ENCODE data around the gene TOX2. TPM values are rescaled to one million over a fixed set of nuclear protein-coding genes. Genes with fewer than 3 reads are reported as not detected.

TOX2 gene
- total RNA-seq, 1 donor from 2014 or later, result 0.41 TPM

- DNase-seq (ENCODE audit: low spot score in 2 of 2) (no peak), FAIRE-seq (no peak)
Observed at GRCh38 chr20:44087051-44087856, 172.6 kb downstream of the TOX2 start.

- no peak for DNase-seq (ENCODE audit: low spot score in 2 of 2)
- FAIRE-seq, result no peak
Observed at GRCh38 chr20:44087857-44088120, 173.1 kb downstream of the TOX2 start.

- DNase-seq (ENCODE audit: low spot score in 2 of 2) (no peak), FAIRE-seq (no peak)
Observed at GRCh38 chr20:44089987-44090674, 175.5 kb downstream of the TOX2 start.

GRCh38 chr20:44091026-44091425 lies 176.4 kb downstream of the TOX2 start:
- DNase-seq (ENCODE audit: low spot score in 2 of 2), result no peak
- FAIRE-seq, result no peak

GRCh38 chr20:44092551-44093248 lies 178.0 kb downstream of the TOX2 start:
- DNase-seq (ENCODE audit: low spot score in 2 of 2) (no peak), FAIRE-seq (no peak)

- no peak for FAIRE-seq
Observed at GRCh38 chr20:44093249-44093582, 178.6 kb downstream of the TOX2 start.

GRCh38 chr20:44095831-44096230 lies 181.2 kb downstream of the TOX2 start:
- FAIRE-seq (no peak), DNase-seq (ENCODE audit: low spot score in 2 of 2) (no peak)

More at GRCh38 chr20:44093249-44093582, 178.6 kb downstream of the TOX2 start:
- DNase-seq (ENCODE audit: low spot score in 2 of 2), result no peak

- DNase-seq (ENCODE audit: low spot score in 2 of 2) (no peak), FAIRE-seq (no peak)
Observed at GRCh38 chr20:44097521-44098255, 183.0 kb downstream of the TOX2 start.

GRCh38 chr20:44098256-44098630 lies 183.6 kb downstream of the TOX2 start:
- DNase-seq (ENCODE audit: low spot score in 2 of 2) (no peak), FAIRE-seq (no peak)

- FAIRE-seq, result no peak
- no peak for DNase-seq (ENCODE audit: low spot score in 2 of 2)
Observed at GRCh38 chr20:44098657-44099056, 184.0 kb downstream of the TOX2 start.

GRCh38 chr20:44099832-44100231 lies 185.2 kb downstream of the TOX2 start:
- FAIRE-seq (no peak), DNase-seq (ENCODE audit: low spot score in 2 of 2) (no peak)

- DNase-seq (ENCODE audit: low spot score in 2 of 2) (no peak), FAIRE-seq (no peak)
Observed at GRCh38 chr20:44102582-44102981, 187.9 kb downstream of the TOX2 start.

- DNase-seq (ENCODE audit: low spot score in 2 of 2), result no peak
- no peak for FAIRE-seq
Observed at GRCh38 chr20:44104798-44105517, 190.3 kb downstream of the TOX2 start.

GRCh38 chr20:44106615-44107014 lies 192.0 kb downstream of the TOX2 start:
- DNase-seq (ENCODE audit: low spot score in 2 of 2), result no peak
- FAIRE-seq, result no peak

- no peak for DNase-seq (ENCODE audit: low spot score in 2 of 2)
- no peak for FAIRE-seq
Observed at GRCh38 chr20:44109951-44110361, 195.3 kb downstream of the TOX2 start.

- FAIRE-seq, result no peak
Observed at GRCh38 chr20:44110816-44111568, 196.3 kb downstream of the TOX2 start.

GRCh38 chr20:44111712-44112335 lies 197.2 kb downstream of the TOX2 start:
- FAIRE-seq, result no peak
- DNase-seq (ENCODE audit: low spot score in 2 of 2), result no peak

More at GRCh38 chr20:44110816-44111568, 196.3 kb downstream of the TOX2 start:
- DNase-seq (ENCODE audit: low spot score in 2 of 2), result no peak

- no peak for FAIRE-seq
Observed at GRCh38 chr20:44112456-44112855, 197.8 kb downstream of the TOX2 start.

More at GRCh38 chr20:44112456-44112855, 197.8 kb downstream of the TOX2 start:
- DNase-seq (ENCODE audit: low spot score in 2 of 2), result no peak

Measured in frontal cortex (tissue), 4 donors.